Hematopoietic multipotent progenitor cell treated with erythropoietin and hydrocortisone succinate and interleukin-3 and kit ligand, for 8 days (in vitro differentiated cells): ENCODE data around the gene TOR3A.
"Not testable (repeated sequence)": the region's sequence is repeated elsewhere in the genome, so short reads cannot be mapped to it uniquely, and the experiment has no call there.

ENCODE experiments used
- DNase-seq: peaks from one replicate; pipeline ENCODE4 v3.0.0-alpha.2; 2015

Gene TOR3A

GRCh38 chr1:179081687-179082332 is at the start of gene TOR3A:
TOR3A (plus strand) TSS chr1:179082070; CDS start chr1:179082129, 59 bp downstream.
- DNase-seq = peak; percentile 88

GRCh38 chr1:179034720-179035119 is 47.1 kb upstream of the TOR3A start:
- DNase-seq = no peak

- DNase-seq = no peak
Observed at GRCh38 chr1:179036844-179037465, 44.9 kb upstream of the TOR3A start.

GRCh38 chr1:179038528-179039281 is 43.2 kb upstream of the TOR3A start:
- peak; percentile 51 for DNase-seq

GRCh38 chr1:179039502-179040174 is 42.2 kb upstream of the TOR3A start:
- DNase-seq = peak; percentile 43

GRCh38 chr1:179040175-179040551 is 41.7 kb upstream of the TOR3A start:
- DNase-seq = not testable (repeated sequence)

GRCh38 chr1:179042087-179042486 is 39.8 kb upstream of the TOR3A start:
- no peak for DNase-seq

- DNase-seq = no peak
Observed at GRCh38 chr1:179042700-179043099, 39.2 kb upstream of the TOR3A start.

GRCh38 chr1:179043266-179043665 is 38.6 kb upstream of the TOR3A start:
- no peak for DNase-seq

GRCh38 chr1:179043907-179044306 is 38.0 kb upstream of the TOR3A start:
- DNase-seq = no peak

- peak; percentile 98 for DNase-seq
Observed at GRCh38 chr1:179046808-179047635, 34.8 kb upstream of the TOR3A start.

- no peak for DNase-seq
Observed at GRCh38 chr1:179047636-179047997, 34.3 kb upstream of the TOR3A start.

GRCh38 chr1:179048339-179049124 is 33.3 kb upstream of the TOR3A start:
- DNase-seq = no peak

GRCh38 chr1:179052776-179053175 is 29.1 kb upstream of the TOR3A start:
- no peak for DNase-seq

- no peak for DNase-seq
Observed at GRCh38 chr1:179053486-179053885, 28.4 kb upstream of the TOR3A start.

GRCh38 chr1:179055937-179056336 is 25.9 kb upstream of the TOR3A start:
- DNase-seq = no peak

- no peak for DNase-seq
Observed at GRCh38 chr1:179058487-179059483, 23.1 kb upstream of the TOR3A start.

GRCh38 chr1:179061360-179062282 is 20.2 kb upstream of the TOR3A start:
- no peak for DNase-seq

GRCh38 chr1:179066471-179066870 is 15.4 kb upstream of the TOR3A start:
- no peak for DNase-seq
